Measurements from ENCODE around the gene ATP13A3.
"Not testable (repeated sequence)": the region's sequence is repeated elsewhere in the genome, so short reads cannot be mapped to it uniquely, and the experiment has no call there.

ATP13A3 gene

GRCh38 chr3:194499516-194499915 lies 12.7 kb upstream of the ATP13A3 start:
- not testable (repeated sequence) for DNase-seq

- no peak for DNase-seq
Measured at GRCh38 chr3:194497799-194498575, 11.2 kb upstream of the ATP13A3 start.

- no peak for DNase-seq
Measured at GRCh38 chr3:194496217-194496919, 9.6 kb upstream of the ATP13A3 start.

GRCh38 chr3:194494951-194495374 lies 8.2 kb upstream of the ATP13A3 start:
- no peak for DNase-seq

- not testable (repeated sequence) for DNase-seq
Measured at GRCh38 chr3:194493995-194494927, 7.5 kb upstream of the ATP13A3 start.

GRCh38 chr3:194492001-194492400 lies 5.2 kb upstream of the ATP13A3 start:
- no peak for DNase-seq

- no peak for DNase-seq
Measured at GRCh38 chr3:194489736-194490612, 3.2 kb upstream of the ATP13A3 start.

- DNase-seq: no peak
Measured at GRCh38 chr3:194488055-194488742, 1.4 kb upstream of the ATP13A3 start.

- peak; percentile 13 for DNase-seq
Measured at GRCh38 chr3:194487289-194488054, 670 bp upstream of the ATP13A3 start.

GRCh38 chr3:194485881-194486539 lies 792 bp downstream of the ATP13A3 start:
- DNase-seq: peak; percentile 52

GRCh38 chr3:194485468-194485880 lies 1.3 kb downstream of the ATP13A3 start:
- no peak for DNase-seq

GRCh38 chr3:194484614-194485013 lies 2.2 kb downstream of the ATP13A3 start:
- DNase-seq: no peak

- no peak for DNase-seq
Measured at GRCh38 chr3:194483850-194484249, 3.0 kb downstream of the ATP13A3 start.

GRCh38 chr3:194482830-194483229 lies 4.0 kb downstream of the ATP13A3 start:
- DNase-seq: not testable (repeated sequence)

GRCh38 chr3:194482196-194482593 lies 4.6 kb downstream of the ATP13A3 start:
- no peak for DNase-seq

GRCh38 chr3:194481525-194482195 lies 5.1 kb downstream of the ATP13A3 start:
- DNase-seq: no peak

- no peak for DNase-seq
Measured at GRCh38 chr3:194481103-194481502, 5.7 kb downstream of the ATP13A3 start.

GRCh38 chr3:194476784-194477183 lies 10.0 kb downstream of the ATP13A3 start:
- DNase-seq: no peak

GRCh38 chr3:194475978-194476377 lies 10.8 kb downstream of the ATP13A3 start:
- no peak for DNase-seq
